T1000 (cell line): Measurements from ENCODE around the gene IVD.
"Not testable (repeated sequence)": the region's sequence is repeated elsewhere in the genome, so short reads cannot be mapped to it uniquely, and the experiment has no call there.

Source experiments
- DNase-seq: peaks from one replicate; lab custom pipeline; 2025; ENCODE audit warnings: mixed read lengths; lab: John Stamatoyannopoulos, UW

IVD gene

DNA sequence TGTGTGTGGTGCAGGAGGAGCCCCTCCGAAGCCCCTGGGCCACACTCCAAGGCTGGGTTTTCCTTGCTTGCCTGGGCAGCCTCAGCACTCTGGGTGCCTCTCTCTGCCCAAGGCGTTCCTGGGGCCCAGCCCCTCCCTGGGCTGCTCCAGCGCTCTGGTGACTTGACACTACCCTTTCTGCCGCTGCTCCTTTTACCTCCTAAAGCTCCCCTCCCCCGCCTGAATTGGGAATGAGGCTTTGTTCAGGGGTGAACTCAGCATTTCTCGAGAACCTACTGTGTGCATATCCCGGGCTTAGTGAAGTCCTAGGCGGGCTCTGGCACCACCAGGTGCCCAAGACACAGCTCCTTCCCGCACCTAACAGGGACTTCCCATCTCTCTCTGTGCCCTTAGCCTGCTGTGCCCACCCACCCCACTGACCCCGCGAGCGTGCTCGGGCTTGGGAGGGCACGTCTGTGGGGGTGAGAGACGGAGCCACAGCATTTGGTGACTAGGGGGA, 33.9 kb downstream of the IVD start:
- DNase-seq: no peak

DNA sequence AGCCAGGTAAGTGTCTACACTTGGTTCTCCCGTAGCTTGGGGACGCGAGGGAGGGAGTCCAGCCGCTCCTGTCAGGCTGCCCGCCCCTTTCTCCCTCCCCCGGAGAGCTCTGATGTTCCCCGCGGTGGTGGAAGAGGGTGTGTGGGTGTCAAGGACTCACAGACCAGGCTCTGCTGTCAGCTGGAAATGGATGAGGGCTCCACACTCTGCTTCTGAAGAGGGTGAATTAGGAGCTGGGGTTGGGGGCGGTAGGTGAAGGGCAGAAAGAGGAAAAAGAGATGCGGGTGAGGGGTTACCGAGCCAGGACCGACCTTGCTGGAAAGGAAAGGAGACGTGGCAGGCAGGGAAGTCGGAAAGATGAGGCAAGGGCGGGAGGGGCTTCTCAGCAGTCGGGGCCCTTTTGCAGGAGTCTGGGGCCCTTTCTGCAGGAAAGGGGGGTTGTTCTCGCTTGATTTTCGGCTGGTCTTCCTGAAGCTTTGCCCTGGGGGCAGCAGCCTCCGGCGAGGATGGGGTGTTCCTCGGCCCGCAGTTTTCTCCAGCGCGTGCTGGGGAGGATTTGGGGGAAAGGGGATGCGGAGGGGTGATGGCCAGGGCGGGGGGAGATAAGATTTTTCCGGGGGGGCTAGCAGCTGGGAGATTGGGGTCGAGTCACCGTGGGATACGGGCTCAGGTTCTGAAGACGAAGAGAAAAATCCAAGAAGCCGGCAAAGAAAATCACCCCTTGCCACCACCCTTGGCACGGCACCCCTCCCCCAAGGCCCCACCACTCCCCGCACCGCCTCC, 34.6 kb downstream of the IVD start:
- no peak for DNase-seq

DNA sequence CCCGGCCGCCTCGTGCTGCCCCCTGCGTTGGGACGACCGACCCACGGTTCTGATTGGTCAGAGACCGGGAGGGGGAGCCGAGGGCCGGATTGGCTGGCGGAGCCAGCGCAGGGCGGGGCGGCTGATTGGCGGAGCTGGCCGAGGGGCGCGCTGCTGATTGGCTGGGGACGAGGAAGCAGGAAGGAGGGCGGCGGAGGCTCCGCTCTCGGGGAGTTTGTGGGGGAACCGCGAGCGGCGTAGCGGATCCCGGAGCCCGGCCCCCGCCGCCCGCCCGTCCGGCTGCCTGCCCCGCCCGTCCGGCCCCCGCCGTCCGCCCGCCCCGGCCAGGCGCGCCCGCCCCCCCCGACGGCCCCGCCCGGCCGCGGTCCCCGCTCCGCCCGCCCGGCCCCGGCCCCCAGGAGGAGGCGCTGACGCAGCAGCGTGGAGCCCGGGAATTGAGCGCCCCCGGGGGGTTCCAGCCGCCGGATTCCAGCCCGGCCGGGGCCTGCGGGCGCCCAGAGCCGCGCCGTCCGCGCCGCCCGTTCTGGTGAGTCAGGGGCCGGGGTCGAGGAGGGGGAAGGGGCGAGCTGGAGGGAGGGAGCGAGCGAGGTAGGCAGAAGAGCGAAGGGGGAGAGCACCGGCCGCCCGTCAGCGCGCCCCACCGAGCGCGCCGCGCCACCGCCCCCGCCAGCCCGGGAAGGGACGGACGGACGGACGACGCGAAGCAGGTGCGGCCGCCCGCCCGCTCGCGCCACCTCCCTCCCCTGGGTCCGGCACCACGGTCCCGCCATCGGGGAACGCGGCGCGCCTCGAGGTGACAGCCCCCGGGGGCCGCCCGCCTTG, 35.4 kb downstream of the IVD start, which contains the start of gene BAHD1:
BAHD1 (plus strand) TSS at position 211 of the 822 bp plus-strand sequence. CDS start 17,512 bp downstream, outside the sequence.
- DNase-seq: peak; percentile 83

DNA sequence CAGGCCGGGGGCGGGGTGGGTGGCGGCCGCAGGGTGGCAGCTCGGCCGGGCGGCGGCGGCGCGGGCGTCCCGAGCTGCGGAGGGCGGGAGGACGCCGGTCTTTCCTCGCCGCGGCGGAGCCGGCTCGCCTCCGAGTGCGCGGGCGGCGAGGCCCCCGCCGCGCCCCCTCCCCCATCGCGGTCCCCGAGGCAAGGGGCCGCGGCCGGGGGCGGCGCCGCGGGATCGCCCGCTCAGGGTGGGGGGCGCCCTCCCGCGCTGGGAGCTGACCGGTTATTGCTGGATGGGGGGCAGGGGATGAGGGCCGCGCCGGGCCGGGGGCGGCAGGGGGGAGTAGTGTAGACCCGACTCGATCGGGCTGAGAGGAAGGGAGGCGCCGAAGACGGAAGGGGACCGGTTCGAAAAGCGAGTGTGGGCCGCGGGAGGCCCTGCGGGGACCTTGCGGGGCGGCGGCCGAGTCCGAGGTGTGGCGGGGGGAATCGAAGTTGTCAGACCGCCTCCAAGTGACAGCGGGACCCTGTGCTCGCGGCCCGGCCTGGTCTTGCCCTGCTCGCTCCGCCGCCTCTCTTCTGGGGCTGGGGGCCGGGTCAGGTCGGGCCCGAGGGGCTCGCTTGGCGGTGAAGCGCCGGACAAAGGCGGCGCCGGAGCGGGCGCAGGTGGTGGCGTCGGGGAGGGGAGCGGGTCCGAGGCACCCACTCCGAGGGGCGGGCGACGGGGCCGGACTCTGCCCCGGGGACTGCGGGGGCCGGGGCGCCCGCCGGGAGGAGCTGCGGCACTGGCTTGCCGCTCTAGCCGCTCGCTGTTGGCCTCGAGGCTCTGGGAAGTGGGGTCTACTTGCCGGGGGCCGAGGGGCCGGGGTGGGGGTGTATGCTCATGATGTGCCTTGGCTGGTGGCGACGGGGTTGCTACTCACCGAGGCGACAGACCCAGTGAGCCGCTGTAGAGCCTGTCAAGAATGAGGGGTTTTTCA, 36.3 kb downstream of the IVD start:
- DNase-seq: no peak

DNA sequence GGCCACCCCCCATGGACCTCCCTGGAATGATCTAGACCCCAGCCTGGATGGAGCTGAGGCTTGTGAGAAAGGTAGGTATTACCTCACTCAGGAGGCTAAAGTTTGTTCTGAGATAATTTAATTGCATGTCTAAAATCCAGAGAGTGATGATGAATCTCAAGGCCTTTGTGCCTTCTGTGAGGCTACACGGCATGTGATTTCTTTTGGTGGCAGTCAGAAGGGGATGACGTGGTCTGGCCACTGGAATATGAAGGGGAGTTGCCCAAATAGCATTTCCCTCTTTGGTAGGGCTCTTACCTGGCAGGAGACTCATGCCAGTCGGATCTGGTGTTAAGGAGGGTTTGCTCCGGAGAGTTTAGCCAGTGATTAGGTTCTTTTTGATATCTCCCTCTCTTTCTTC, 37.7 kb downstream of the IVD start:
- DNase-seq: no peak

DNA sequence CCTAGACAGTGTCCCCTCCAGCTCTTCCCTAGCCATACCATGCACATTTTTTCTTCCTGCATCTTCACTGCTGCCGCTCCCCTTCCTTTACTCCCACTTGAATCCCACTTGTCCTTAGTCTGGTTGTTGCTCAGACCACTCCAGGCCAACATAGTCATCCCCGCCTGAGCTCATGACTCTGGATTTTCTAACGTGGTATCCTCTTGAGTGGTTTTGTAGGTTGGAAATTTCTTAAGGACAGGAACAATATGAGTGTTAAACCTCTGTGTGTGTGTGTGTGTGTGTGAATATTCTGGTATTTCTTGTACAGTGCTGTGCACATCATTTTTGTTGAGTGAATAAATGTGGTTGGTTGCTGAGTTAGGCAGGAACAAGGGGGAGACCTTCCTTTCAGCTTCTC, 38.3 kb downstream of the IVD start:
- DNase-seq: no peak

DNA sequence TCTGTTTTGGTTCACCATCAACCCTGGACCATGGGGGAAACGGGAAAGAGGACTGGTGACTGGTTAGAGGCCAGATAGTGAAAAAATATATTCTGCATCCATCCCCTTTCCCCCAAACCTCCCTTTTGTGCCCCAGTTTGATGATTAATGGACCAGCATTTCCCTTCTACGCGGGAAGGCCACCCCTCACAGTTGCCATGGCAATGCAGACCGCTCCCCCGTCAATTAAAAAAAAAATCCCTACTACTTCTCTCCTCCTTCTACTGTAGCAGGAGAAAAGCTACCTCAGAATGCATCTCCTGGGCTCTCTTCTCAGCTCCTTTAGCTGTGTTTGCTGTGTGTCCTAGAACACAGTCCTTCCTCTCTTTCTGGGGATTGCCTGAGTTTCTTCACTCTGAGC, 39.1 kb downstream of the IVD start:
- DNase-seq: no peak

DNA sequence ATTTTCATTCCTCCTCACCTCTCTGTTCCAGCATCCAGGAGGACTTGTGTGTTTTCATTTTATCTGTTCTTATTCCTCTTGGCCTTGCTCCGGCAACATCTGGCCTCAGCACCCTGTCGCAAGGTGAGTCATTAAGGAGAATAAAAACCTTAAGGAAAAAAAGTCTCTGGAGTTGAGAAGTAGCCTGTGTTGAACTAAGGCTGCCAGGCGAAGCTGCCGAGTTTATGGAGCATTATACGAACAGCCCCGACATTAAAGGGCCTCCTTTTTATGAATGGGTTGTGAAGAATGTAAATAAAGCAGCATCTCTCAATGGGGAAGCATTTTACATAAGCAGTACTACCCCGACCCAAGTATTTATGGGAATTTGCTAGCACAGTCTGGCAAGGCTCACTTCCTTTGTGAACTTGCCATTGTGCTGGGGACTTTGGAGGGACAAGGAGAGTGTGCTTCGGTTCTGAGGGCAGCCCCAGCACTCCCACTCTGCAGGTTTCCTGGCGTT, 39.9 kb downstream of the IVD start:
- DNase-seq: no peak

DNA sequence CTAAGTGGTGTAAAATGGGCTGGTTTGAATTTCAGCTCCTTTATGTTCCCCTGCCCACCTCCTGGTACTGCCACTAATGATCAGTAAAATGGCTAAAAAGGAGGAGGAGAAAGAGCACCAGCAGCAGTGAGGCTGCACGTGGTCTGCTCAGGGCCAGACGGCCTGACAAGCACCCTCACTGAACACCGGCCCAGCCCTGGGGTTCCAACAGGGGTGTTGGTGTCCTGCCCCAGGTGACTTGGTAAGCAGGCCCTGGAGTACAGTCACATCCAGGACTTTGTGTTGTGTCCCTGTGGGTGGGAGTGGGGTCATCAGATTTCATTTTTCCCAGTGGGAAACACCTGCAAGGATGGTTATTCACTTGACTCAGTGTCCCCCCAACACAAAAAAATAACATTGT, 40.5 kb downstream of the IVD start:
- no peak for DNase-seq

DNA sequence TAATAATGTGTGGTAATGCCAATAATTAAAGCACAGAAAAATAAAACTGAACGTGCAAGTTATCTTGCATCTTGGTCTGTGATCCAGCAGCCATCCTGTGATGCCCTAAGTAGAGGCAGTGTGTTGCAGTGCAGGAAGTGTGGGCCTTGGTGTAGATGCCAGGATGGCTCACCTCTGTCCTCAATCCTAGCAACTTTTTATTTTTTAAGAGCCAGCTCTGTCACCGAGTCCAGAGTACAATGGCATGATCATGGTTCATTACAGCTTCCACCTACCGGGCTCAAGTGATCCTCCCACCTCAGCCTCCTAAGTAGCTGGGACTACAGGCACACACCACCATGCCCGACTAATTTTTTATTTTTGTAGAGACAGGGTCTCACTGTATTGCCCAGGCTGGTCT, 42.8 kb downstream of the IVD start:
- DNase-seq: no peak

DNA sequence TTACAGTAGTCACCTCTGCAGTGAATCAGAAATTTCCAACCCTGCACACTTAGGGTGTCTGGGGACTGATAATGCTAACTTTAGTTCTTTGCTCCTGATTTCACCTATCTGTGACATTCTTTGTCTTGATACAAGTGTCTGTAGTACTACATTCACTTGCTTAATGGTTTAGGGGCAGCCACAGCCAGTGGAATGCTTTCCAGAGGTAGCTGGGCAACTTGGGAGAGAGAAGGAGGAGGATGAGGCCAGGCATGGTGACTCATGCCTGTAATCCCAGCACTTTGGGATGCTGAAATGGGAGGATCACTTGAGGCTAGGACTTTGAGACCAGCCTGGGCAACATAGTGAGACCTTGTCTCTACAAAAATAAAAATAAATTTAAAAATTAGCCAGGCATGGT, 43.7 kb downstream of the IVD start:
- no peak for DNase-seq

DNA sequence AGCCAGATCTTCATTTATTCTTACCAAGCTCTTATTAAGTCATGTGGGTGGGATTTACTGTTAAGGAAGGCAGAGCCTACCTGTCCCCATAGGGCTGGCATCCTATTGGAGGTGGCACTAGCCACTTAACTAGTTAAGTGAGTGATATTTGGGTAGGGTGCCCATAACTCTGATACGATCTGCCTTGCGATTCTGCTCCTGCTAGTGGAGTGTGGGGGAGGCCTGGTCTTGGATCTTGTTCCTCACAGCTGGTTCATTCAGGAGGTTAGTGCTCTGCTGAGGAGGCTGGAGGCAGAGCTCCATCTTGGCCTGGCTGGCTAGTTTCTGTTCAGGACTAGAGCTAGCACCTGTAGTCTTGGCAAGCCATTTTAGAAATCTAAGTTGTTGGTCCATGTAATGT, 44.5 kb downstream of the IVD start:
- DNase-seq: no peak

DNA sequence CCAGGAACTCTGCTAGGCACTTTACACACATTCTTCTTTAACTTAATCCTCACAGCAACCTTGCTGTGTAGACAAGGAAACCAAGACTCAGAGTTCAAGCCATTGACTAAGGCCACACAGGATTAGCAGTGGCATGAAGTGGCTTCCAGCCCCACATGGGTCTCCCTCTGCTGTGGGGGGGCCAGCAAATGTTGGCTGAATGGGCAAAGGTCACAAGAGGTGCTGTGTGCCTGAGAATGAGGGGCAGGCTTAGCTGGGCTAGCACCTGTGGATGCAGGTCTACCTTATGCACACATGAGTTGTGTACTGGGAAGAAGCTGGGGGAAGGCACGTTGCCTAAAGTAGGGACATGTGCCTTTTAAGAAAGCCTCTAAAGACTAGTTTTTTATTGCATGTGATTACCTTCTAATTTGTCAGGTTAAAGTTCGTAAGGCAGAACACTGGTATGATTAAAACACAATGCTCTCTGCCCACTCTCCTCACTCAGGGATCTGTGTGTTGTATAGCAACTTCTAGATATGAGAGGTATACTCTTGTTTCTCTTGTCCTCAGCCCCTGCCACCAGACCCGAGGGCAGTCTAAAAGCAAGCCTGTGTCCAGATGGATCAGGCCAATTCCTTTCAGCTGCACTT, 46.0 kb downstream of the IVD start:
- DNase-seq: no peak

DNA sequence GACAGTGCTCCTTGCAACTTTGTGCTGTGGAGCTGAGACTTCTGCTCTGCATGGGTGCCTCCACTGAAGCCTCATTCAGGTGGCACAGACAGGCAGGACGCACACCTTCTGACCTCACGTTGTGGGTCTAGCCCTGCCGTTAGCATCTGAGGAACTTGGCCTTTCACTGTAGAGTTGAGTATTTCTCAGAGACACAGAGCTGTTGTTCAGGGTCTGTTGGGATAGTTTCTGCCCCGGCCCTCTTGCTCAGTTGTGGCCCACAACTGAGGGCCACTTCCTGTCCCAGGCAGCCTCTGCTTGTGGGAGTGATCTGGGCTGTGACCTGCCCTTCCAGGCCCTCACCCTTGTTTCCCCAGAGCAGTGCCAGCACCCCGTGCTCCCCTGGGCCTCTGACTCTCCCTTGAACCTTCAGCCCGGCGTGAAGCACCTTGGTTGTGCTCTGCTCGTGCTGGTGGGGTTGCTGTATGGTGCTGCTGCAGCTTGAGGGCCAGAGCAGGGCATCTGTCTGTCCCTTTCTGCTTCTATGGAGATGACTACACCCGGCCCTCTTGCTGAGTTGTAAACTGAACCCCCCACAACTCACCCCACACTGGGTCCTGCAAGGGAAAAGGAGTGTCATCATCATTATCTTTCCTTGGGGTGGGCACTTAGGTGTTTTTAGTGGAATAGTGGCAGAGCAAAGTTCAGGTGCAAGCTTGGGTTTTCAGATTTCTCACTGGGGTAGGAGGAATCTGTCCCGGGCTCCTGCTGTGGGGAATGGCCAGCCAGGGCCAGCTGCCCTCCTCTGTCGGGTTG, 46.9 kb downstream of the IVD start:
- DNase-seq: no peak

DNA sequence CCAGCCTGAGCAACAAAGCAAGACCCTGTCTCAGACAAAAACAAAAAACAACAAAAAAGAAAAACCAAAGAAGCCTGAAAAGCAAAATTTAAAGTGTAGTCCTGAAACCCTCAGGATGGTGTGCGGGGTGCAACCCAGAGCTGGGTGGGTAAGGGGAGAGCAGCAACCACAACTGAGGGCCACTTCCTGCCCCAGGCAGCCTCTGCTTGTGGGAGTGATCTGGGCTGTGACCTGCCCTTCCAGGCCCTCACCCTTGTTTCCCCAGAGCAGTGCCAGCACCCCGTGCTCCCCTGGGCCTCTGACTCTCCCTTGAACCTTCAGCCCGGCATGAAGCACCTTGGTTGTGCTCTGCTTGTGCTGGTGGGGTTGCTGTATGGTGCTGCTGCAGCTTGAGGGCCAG, 48.3 kb downstream of the IVD start:
- DNase-seq: not testable (repeated sequence)

DNA sequence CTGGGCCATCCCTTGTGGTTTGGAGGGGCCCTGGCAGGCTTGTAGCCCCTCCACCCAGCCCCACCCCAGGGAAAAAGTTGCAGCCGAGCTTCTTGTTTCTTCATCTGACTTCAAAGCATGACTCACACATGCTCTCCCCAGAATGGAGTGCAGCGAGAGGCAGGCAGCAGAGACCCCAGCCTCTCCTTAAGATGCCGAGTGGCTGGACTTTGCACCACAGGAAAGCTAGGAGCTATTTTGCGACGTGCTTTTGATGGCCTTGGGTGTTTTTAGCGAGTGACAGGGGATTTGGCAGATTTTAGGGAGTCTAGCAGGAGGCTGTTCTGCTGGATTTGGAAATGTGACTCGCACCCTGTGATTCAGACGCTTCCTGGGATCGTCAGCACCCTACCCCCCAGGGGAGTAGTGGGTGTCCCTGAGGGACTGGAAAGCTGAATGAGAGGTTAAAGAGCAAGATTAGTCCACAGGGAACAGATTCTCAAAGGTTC, 49.4 kb downstream of the IVD start:
- DNase-seq: no peak

DNA sequence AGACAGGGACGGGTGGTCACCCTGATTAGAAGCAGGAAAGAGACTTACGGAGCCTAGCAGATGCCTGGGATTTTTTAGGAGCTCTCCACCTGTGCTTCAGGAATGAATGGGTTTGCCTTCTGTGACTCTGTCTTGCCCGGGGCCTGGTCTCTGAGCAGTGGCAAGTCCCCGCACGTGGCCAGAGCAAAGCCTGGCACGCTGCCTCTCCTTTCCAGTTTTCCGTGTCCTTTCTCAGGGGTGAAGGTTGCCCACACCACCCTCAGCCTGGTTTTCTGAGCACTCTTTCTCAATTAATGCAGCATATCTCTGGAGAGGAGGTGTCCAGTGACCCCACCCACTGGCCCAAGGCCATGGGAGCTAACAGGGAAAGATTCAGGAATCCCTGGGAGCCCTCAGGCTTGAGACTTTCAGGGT, 50.7 kb downstream of the IVD start:
- DNase-seq: no peak

DNA sequence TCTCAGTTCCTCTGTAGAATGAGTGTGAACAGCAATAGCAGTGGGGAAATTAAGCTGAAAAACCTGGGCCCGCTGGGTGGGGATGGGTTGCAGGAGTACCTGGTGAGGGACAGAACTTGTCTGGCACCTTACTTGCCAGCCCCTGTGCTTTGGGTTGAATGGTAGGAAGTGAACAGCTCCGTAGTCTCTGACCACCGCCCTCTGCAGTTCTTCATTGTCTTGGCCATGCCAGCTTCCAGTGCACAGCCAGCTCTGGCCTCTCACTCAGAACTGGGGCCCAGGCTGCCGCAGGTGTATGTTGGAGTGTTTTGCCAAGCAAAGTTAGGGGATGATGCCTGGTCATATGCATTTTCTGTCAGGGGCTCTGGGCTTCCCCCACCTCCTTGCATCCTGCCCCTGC, 51.1 kb downstream of the IVD start:
- DNase-seq: no peak

DNA sequence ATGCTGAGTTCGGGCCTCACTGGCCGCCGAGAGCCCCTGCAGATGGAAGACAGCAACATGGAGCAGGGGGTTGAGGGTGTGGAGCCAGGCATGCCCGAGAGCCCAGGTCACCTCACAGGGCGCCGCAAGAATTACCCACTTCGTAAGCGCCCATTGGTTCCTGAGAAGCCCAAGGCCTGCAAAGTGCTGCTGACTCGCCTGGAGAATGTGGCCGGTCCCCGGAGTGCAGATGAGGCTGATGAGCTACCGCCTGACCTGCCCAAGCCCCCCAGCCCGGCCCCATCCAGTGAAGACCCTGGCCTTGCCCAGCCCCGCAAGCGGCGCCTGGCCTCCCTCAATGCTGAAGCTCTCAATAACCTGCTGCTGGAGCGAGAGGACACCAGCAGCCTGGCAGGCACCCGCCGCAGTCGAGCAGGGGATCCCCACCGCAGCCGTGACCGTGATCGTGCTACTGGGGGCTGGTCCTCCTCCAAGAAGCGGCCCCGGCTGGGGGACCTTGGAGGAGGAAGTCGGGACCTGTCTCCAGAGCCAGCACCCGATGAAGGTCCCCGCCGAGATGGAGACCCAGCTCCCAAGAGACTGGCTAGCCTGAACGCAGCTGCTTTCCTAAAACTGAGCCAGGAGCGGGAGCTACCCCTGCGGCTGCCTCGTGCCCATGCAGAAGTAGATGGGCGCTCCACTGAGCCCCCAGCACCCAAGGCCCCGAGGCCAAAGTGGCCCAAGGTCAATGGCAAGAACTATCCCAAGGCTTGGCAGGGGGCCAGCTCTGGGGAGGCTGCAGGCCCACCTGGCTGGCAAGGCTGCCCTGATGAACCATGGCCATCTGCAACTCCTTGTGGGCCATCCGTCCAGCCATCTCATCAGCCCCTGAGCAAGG, 53.1 kb downstream of the IVD start:
- no peak for DNase-seq
